Activated CD4-positive, alpha-beta T cell treated with anti-CD3 and anti-CD28 coated beads, Interleukin-2, amount 50 U/mL, for 16 hours (primary cell): ENCODE data around the gene AFF2.

ENCODE experiments used
- DNase-seq: peaks from one replicate; pipeline ENCODE4 v3.0.0-alpha.2; 2020

Gene AFF2

DNA sequence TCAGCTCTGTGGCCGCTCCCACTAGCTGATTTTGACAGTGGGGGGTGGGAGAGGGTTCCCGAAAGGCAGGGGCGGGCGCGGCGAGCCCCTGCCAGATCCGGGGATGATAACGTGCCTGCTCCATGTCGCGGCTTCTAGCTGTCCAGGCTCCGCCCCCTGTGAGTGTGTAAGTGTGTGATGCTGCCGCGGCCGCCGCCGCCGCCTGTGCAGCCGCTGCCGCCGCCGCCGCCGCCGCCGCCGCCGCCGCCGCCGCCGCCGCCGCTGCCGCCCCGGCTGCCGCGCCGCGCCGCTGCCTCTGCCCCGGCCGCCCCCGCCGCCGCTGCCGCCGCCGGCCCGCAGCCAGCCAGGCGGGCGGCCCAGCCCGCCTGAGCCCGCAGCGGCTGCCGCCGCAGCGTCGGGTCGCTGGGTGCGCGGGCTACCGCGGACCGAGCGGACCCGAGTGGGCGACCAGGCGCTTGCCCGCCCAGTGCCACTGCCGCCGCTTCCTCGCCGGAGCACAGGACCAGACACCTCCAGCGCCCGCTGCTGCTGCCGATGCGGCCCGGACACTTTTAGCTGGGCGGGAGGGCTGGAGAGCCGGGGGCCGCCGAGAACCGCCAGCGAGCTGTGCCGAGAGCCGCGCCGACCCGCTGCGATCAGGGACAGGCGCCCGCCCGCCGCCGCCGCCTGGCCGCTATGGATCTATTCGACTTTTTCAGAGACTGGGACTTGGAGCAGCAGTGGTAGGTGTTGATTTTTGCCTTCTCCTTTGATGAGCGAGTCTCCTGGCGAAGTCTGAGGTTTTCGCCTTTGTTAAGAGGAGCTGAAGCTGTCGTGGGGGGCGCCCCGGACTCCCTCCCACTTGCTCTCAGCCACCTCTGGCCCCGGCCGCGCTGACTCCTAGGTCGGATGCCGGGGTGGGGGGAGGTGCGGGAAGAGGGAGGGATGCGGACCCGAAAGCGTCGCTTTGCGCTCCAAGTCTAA lies at the start of gene AFF2:
TSS of gene AFF2 (plus strand) at position 195 of the 963 bp plus-strand sequence. CDS start at position 676, 481 bp downstream.
- peak; percentile 29 for DNase-seq

DNA sequence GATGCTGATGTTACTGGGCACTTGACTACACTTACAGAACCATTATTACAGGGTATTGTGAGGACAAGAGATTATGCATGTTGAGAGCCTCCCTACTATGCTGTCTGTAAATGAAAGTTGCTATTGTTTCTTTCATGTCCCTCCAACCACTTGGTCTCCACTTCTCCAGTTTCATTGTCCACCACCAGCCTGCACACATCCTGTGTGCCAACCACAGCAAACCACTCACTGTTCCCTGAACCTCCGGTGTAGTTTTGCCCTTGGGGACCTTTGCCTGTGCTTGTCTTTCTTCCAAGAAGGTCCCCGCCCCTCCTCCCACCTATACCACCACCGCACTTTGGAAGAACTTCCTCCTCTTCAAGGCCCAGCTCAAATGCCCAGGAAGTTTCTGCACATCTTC lies 43.1 kb upstream of the AFF2 start:
- no peak for DNase-seq

DNA sequence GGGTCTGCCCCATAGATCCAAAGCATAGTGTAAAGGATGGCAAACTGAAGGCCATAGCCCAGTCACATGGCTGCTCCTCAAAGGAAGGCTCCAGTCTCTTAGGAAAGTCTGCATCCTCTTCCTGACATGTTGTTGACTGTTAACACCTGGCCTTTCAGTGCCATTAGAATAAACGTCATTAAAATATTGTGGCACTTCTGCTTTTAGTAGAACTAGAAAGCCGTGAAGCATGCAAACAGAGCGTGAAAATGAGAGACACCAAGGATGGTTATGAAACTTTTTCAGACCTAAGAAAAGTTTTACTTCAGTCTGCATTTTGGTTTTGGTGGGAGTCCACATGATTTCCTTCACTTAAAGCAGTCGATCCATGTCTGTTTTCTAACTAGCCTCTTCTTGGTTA lies 41.1 kb upstream of the AFF2 start:
- DNase-seq, result no peak

DNA sequence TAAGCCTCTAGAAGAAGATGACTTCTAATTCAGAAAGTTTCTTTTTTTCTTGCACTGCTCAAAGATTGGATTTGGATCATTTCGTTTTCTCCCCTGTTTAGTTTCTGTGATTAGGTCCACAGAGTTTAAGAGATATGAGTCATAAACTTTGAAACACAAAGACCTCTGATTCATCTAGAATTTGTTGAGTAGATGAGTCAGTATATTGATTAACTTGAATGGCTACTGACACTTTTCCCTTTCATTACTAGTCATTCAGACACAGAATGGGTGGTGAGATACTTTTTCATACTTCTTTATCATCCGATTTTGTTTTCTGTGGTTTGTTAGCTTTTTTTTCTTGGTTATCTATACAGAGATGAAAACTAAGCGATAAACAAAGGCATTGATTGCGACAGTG lies 34.1 kb upstream of the AFF2 start:
- peak; percentile 76 for DNase-seq

DNA sequence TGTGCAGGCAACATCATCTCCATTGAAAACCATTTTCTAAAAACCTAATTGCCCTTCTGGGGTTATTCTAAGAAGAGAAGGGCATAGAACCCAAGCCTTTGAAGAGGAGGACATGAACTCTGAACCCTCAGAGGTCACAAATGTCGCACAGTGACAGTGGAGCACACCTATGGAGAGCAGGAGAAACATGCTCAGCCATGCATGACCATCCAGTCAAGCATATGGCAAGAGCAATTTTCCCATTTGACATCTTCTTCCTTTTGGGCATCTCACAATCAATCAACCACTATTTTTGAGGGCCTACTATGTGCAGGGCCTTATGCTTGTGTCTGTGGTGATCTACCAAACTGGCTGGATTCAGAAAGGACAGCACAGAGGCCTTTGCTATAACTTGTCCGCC lies 30.1 kb upstream of the AFF2 start:
- no peak for DNase-seq

DNA sequence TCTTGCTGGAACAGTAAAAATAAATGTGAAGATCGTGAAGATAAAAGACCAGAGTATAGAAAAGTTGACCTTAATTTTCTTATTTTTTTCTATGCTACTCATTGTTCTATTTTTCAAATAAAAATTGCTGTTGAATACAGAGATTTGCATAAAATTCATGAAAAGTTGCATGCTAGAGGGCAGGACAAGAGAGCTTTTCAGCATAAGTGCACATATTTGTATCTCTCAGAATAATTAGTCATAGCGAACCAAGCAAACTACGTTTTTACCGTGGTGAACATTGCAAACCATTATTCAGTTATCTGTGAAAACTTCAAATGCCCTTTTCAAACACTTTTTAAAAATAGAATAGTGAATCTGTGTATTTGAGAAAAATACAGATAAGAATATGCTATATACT lies 26.4 kb upstream of the AFF2 start:
- no peak for DNase-seq

DNA sequence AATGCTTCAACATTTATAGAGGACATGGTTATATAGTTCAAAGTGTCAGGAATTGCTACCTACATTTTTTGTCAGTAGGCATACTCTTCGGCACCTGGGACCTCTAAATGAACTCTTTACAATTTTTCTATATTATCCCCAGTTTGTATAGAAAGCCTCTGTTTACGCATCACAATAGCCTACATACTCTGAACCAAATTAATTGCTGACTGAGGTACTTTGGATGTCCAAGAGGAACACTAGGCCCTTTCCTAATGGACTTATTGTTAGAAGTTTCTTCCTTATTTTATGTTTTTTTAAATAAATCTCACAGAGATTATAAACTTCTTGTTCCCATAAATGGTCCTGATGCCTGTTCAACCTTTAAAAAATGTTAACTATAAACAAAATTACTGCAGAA lies 8.4 kb upstream of the AFF2 start:
- no peak for DNase-seq

DNA sequence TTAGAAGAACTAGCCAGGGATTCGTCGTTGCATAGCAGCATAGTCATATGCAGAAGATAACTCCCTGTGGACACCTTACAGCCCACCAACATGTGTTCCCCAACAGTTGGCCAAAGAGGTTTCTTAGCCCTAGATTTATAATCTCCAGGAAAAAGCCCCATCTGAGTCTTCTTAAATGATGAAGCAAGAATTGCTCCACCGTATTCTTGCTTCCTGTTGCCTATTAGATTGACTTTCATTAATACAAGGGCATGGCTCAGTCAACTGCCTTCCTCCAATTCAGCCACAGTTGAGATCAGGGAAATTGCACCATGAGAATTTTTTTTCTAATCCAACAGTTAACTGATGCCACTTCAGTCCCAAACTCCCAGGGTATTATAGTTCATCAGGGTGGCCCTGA lies 5.2 kb upstream of the AFF2 start:
- no peak for DNase-seq

DNA sequence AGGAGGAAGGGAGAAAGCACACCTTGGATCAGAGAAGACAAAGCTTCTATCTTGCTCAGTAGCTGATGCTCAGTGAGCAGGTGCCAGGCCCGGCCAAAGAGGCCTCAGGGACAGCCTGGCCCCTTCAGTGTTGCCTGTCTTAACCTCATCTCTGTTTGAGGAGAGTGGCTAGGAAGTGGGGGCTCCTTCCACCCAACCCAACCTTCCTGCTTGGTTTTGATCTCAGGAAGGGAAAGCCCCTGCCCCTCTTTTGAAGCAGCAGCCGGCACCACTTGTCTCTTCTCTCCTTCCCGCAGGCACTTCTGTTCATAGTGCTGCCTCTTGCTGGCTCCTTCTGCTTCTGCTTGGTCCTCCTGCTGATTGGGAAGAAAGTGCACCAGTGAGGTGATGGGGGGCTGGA lies 2.4 kb upstream of the AFF2 start:
- DNase-seq, result no peak

DNA sequence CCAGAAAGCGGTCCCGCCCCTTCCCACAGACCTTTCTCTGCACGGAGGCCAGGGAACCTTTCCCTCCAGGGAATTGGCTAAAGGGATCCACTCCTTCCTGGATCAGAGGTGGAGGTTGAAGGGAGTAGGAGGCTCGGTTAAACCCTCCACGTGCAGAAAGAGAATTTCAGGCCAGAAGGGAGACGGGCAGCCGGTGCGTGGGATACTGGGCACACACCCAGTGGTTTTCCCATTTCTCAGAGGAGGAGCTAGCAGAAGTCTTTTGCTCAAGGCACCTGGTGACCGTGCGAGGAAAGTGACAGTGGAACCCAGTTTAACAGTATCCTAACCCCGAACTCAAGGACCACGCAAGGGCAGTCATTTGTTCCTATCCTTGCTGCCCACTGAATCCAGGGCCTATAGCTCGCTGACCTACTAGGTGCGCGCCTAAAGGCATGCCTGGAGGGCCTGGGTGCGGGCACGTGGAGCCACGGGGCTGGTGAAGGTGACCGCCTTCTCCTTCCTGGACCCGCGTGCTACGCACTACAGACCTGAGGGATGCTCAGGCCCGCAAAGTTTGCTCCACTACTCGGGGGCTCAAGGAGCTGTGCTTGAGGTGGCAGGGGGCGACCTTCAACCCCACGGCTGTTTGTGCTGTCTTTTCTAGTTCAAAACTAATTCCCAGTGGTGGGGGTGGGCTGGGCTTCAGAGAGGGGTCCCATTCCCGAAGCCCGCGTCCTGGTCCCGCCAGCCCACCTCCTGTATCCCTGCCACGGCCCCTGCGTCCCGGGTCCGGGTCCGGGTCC lies 587 bp upstream of the AFF2 start:
- DNase-seq, result no peak

DNA sequence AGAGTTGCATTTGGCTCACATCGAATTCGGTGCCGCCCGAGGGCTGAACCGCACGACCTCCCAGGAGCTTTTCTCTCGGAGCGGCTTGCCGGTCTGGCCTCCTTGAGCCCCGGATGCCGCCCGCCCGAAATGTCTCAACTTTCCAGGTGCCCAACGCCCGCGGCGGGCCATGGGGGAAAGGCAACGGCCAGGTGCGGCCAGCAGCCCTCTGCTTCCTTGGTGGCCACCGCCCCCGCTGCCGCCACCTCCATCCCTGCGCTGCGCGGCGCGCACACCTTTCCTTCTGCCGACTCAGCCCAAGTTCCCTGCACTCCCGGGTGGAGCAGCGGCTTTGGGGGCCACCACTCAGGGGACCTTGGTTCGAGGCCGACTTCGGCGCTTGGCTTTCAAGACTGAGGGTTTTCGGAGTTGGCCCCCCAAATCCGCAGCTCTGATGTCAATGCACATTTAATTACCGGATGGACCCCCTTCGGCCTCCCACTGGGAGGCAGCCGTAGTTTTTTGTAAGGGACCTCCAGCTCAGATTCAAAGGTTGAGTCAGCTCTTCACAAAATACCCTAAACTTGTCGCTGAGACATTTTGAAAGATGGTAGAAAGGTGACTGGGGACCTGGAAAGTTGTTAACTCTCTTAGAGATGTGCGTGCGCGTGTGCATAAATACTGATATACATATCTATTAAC lies 1.1 kb downstream of the AFF2 start:
- DNase-seq, result no peak

DNA sequence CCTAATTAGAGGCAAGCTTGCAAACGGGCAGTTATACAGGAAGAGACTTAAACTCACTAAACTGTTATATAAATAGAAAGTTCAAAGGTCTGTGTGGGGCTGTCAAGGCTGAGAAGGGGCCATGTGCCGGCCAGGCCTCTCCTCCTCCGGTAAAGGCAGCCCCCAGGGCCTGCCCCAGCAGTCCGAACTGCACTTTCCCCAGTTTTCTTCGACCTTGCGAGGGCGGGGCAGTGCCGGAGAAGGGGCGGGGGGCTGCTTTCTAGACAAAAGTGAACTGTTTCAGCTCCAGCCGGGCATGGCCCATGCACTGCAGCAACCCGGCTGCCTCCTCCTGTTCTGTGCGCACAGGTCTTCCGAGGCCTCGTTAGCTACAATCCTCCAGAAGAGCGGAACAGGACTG lies 4.1 kb downstream of the AFF2 start:
- DNase-seq, result no peak

DNA sequence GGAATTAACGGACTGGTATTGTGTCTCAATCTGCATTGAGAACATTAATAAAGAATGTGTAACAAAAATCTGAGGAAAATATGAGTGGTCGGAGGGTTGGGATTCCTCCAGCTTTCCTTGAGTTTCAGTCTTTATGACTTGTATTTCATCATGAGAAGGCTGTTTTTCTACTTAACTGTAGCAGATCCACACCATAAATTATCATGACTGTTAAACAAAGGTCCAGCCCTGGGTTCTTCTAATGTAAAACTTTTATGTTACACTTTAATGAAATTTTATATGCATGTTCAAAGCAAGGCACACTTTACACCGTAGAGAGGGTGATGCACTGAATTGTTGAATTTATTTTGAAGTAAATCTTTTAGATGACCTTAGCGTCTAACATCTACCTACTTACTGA lies 7.0 kb downstream of the AFF2 start:
- no peak for DNase-seq

DNA sequence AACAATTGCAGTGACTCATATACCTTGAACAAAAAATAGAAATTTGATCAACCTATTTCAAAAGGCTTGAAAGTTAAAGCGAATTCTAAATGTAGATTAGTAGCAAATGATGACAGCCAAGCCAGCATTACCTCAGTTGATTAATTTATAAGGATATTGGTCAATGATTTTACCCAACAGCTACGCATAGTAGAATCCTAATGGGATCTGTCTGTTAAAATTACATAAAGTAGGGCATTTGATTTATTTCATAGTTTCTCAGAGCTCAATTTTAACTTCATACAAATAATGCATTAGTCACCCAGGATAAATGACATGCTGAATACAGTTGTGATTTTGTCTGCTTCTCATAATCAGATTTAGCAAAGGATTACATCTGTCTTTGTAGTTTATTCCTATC lies 12.0 kb downstream of the AFF2 start:
- DNase-seq, result no peak

DNA sequence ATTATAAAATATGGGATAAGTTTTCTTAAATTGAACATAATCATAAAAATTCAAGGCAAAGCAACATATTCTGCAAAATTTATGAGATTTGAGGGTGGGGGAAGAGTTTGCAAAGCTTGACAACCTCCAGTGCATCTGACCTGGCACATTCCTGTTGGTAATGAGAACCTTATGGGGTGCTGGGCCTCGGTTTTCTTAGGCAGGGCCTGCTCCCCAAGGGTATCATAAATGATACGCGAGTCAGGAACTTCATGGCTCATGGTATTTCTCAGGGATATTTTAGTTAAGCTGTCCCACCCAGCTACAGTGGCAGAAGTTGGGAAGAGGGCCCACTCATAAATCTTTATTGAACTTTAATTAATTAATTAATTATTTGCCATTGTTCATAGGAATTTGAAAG lies 13.2 kb downstream of the AFF2 start:
- DNase-seq, result no peak

DNA sequence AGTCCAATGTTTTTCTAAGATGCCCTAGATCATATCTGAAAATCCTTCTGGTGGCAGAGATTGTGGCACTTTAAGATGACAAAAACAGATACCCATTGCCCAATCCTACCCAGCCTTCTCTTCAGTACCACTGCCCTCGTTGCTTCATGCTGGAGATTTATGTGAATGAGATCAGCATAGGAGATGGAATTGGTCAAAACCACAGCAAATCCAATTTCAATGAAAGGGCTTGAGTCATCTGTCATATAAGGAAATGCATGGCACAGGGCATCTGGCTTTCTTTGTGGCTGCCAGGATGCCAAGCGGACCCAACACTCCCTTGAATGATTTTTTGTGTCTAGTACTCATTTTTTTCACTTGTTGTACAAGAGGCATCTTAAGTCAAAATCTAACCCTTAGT lies 16.8 kb downstream of the AFF2 start:
- no peak for DNase-seq

DNA sequence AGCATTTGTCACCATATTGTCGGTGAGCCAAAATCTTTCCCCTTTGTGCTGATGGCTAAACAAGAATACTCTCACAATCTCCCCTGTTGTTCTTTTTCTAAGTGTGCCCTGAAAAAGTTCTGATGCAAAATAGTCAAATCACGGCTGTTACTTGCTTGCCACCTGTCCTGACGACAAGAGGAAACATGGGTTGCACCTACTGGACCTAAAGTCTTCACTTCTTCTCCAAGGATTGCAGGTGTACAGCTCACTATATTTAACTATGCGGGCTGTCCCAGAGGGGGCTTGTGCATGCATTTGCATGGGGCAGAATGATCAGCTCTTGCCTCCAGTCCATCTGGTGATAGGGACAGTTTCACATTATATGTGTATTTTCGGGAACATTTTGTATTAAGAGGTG lies 21.6 kb downstream of the AFF2 start:
- DNase-seq, result no peak

DNA sequence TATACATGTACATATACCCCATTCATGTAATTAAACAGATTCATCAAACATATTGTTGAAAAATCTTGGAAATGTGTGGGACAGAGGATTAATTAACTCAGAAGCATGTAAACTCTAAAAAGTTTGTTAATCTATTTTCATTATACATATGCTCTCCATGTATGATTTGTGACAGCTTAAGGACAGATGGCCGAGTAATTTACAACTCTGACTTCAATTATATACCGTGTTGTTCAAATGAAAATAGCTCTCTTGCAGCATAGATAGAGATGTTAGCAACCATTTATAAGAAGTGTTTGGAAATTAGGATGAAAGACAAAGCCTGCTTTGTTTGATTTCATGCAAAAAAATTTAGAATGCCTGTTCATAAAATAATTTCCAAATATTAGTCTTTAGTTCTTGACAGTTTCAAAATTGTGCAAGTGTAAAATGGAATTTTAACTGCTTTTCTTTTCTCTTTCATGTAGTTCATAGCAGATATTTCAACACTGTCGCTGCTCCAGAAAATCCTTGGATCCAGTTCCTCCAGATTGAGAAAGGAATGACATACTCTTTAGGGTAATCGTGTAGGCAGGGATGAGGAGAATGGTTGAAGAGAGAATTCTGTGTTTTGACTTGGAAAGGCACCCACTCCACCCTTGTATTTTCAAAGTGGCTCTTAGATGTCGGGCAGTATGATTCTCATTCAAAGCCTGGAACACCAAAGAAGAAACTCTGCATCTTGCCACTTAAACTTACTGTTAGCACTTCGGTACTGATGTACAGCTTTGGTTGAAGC lies 23.1 kb downstream of the AFF2 start:
- DNase-seq, result no peak

DNA sequence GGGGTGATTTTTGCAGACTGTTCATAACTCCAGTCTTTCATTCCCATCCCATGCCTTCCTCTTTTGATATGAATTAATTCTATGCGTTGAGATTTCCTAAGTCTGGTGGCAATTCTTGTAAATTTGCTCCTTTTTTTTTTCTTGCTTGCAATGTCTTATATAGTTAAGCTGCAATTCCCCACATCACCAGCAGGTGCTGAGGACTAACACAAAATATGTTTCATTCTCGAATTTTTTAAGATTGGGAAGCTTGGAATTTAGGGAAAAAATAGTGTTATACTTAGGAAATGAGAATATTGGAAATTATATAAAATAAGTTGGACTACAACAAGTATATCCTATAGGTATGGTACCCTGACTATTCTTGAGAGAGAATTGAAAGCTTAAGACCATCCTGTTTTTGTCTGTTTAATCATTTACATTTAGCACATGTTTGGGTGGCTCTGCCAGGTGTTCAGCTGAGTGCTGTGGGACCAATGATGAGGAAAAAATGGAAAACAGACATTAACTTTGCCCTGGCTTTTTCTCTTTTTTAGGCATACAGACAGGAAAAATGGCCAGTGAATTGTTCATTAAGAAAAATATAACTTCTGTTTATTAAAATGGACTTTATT lies 30.2 kb downstream of the AFF2 start:
- DNase-seq, result peak; percentile 12

DNA sequence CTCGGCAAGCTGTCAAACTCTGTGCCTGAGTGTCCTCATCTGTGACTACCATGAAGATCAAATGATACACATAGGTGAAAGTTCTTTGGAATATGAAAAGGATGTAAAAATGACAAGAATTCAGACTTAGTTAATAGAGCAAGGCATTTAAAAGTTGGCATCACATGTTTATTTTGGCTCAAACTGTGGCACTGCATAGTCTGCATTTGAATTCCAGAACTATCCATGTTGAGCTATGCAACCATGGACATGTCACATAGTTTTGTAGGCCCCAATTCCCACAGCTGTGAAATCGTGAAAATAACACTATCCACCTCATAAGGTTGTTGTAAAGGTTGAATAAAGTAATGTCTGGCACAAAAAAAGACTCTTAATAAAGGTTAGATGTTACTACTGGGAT lies 33.9 kb downstream of the AFF2 start:
- no peak for DNase-seq

DNA sequence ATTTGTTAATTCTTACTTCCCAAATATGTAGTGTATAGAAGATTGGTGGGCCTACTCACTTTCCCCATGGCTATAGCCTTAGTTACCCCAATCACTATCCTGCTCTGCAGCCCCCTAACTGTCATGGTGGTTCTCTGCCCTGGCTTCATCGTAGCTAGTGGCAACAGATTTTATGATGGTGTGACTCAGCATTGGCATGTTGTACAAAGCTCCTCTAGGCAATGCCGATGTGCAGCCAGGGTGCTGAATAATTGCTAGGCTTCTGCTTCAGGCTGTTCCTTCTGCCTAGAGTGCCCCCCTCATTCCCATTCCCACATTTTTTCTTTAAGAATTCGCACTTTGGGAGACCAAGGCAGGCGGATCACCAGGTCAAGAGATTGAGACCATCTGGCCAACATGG lies 35.2 kb downstream of the AFF2 start:
- no peak for DNase-seq

DNA sequence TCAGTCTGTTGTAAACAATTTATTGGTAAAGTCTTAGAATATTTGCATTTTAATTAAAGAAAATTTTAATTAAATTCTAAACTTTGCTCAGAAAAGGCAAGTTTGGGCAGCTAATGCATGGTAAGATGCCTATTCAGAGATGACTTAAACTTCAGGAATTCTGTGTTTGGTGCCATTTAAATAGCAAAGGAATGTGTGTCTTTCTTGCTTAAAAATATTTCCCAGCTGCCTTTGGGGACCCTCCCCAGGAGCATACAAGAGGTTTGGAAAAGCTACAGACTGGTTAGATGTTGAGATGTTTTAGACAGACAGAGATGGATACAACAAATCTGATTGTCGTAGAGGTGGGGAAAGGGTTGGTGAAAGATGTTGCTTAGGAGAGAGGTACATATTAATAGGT lies 36.5 kb downstream of the AFF2 start:
- no peak for DNase-seq
